ENCODE results near the gene CA4.

DNA sequence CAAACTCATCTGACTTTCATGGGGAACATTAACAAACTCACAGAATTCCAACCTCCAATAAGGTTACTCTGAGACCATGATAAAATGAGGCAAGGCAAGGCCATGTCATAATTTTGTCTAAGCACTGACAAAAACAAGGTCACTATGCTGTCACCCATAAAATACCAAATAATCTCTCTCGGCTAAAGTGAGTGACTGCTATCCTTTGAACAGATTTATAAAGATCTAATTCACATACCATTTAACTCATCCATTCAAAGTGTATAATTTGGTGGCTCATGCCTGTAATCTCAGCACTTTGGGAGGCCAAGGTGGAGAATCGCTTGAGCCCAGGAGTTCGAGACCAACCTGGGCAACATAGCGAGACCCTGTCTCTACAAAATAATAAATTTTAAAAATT, 20.6 kb upstream of the CA4 start:
- TF ChIP-seq, protein P1, sequence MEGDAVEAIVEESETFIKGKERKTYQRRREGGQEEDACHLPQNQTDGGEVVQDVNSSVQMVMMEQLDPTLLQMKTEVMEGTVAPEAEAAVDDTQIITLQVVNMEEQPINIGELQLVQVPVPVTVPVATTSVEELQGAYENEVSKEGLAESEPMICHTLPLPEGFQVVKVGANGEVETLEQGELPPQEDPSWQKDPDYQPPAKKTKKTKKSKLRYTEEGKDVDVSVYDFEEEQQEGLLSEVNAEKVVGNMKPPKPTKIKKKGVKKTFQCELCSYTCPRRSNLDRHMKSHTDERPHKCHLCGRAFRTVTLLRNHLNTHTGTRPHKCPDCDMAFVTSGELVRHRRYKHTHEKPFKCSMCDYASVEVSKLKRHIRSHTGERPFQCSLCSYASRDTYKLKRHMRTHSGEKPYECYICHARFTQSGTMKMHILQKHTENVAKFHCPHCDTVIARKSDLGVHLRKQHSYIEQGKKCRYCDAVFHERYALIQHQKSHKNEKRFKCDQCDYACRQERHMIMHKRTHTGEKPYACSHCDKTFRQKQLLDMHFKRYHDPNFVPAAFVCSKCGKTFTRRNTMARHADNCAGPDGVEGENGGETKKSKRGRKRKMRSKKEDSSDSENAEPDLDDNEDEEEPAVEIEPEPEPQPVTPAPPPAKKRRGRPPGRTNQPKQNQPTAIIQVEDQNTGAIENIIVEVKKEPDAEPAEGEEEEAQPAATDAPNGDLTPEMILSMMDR (IDR thresholded peaks at IDR 0.05): no peak
- TF ChIP-seq POLR2A (IDR thresholded peaks at IDR 0.05) (no peak), EP300 (IDR thresholded peaks at IDR 0.05) (no peak)

Data from tibial nerve (tissue), 4 donors.